T-helper 2 cell (primary cell): ENCODE data around the gene SORCS1.

ENCODE experiments used
- DNase-seq, 5 experiments: peaks; one replicate each; pipeline versions ENCODE4 v3.0.0 to v3.0.0-alpha.2; 2012 to 2022

Gene SORCS1

DNA sequence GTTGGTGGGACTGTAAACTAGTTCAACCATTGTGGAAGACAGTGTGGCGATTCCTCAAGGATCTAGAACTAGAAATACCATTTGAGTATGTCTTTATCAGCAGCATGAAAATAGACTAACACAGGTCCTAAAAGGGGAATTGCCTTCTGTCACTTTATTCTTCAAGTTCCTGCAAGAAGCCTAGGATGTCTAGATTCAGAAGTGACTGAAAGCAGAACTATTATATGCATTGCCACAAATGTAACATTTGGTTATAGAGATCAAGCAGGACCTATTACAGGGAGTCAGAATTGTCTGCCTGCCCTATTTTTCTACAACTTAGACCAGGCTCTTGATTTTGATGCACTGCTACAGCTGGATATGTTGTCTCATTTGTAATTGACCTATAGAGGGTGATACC, 364.7 kb downstream of the SORCS1 start:
- no peak for DNase-seq

DNA sequence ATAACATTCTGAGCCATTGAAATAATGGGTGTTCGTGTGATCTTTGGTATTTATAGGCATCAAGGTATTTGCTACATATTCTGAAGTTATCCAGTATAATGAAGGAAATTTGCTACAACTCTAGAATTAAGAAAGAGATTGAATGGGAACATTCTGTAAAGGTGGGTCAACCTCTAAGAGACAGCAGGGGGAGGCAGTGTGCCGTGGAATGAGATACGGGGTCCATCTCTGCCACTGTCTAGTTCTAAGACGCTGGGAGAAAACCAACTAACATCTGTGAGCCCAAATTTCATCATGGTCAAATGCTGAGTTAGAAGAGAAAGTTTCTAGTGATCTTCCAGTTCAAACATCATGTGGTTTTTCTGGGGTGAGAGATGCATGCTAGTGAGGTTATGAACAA, 368.9 kb downstream of the SORCS1 start:
- DNase-seq = peak in 1 of 5 experiments; percentile 26

DNA sequence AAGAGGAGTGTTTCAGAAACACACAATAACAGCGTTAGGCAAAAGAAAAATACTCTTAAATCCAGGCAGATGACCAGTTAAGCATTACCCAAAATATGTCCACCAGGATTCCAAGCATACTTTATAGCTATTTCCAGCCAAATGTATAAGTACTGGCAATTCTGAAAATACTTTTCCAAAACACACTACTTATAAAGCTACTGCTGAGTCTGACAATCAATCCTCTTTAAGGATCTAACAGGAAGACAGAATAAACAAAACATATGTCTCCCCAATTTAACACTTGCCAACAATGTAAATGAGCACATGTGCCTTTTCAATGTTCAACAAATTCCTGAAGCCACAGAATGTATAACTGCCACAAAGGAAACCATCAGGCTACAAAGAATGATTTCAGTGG, 370.9 kb downstream of the SORCS1 start:
- no peak for DNase-seq

DNA sequence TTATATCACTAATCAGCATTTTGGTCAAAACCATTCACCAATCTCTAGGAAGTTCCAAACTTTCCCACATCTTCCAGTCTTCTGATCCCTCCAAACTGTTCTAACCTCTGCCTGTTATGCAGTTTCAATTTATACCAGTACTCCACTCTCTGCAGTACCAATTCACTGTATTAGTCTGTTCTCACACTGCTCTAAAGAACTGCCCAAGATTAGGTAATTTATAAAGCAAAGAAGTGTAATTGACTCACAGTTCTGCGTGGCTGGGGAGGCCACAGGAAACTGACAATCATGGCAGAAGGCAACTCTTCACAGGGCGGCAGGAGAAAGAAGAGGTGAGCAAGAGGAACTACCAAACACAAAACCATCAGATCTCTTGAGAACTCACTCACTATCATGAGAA, 374.9 kb downstream of the SORCS1 start:
- no peak for DNase-seq

DNA sequence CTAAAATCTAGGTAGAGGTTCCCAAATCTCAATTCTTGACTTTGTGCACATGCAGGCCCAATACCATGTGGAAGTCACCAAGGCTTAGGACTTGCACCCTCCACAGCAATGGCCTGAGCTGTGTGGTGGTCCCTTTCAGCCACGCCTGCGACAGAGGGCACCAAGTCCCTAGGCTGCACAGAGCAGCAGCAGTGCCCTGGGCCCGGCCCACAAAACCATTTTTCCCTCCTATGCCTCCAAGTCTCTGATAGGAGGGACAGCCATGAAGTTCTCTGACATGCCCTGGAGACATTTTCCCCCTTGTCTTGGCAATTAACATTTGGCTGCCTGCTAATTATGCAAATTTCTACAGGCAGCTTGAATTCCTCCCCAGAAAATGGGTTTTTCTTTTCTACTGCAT, 375.5 kb downstream of the SORCS1 start:
- DNase-seq = no peak

DNA sequence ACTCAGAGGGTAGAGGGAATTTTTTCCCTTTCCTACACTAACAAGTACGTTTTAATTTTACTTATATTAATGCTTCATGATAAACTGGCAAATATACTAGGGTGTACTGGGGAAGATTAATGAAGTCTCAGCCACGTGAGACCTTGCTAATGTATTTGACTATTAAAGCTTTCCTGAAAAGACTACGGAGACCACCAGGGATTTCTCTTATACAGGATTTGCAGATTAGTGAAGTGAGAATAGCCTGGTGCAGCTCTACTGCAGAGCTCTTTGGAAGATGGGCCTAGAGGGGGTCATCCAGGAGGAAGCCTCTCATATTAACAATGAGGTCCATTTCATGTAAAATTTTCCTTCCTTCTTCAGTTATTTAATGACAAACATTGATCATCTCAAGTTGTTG, 379.0 kb downstream of the SORCS1 start:
- DNase-seq = no peak

DNA sequence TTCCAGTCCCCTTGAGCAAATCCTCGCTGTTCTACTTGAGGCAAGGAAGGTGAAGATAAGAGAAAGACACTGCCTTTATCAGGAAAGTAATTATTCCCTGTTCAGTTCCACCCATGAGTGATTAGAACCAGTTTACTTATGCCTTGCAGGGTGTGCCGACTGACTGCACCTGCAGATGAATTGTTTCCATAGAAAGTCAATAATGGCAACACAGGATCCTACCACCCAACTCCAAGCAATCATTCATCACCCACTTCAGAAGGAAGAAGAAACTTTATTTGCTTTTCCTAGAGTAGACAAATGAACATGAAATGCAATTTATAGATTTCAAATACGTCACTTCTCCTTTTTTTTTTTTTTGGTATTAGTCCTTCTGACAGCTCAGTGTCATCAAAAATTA, 383.9 kb downstream of the SORCS1 start:
- DNase-seq = no peak

DNA sequence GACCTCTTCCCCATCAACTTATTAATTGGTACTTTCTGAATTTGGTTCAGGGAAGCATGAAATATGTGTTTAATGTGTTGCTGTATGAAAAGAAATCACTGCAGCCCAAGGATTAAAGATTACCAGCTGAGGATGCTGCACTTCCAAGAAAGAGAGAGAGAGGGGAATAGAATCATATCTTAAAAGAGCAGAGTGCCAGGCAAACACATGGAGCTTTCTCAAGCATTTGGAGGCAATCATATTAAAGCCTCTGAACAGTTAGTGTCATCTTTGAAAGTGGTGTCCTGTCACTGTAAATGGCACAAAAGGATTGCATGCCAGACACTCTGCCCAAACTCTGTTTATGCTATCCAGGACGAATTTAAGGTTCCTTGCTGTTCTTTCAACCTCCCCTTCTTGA, 386.7 kb downstream of the SORCS1 start:
- DNase-seq = no peak

DNA sequence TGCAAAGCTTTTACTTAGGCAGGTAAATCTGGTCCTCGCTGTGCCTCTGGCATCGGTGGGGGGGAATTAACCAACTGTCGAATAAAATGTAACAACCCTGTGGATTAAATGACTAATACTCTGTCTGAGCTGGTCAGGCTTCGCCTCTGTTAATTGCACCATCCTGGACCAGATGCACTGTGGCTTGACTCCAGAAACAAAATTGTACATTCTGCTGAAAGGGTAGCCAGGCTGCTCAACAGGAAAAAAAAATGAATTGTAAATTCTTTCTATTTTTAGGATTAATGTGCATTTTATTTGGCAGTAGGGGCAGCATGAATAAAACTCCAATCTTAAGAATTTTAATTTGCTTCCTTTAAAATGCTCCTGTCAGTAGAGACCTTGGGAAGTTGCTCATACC, 389.4 kb downstream of the SORCS1 start:
- no peak for DNase-seq

DNA sequence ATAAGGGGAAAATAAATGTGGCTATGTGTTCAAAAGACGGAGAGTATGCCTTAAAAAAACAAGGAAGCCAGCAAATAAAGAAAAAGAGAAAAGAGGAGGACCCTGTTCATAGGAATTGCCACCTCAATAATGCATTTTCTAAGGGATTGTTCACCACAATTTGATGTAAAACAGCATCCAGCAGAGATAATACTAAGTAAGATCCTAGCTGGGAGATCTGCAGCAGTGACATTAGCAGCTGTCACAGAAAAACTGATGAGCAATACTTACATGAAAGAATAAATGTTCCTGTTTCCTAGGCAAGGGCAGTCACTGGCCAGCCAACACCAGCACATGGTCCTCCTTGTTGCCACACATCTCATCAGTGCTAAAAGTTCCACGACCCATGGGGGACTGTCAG, 391.5 kb downstream of the SORCS1 start:
- DNase-seq = no peak

DNA sequence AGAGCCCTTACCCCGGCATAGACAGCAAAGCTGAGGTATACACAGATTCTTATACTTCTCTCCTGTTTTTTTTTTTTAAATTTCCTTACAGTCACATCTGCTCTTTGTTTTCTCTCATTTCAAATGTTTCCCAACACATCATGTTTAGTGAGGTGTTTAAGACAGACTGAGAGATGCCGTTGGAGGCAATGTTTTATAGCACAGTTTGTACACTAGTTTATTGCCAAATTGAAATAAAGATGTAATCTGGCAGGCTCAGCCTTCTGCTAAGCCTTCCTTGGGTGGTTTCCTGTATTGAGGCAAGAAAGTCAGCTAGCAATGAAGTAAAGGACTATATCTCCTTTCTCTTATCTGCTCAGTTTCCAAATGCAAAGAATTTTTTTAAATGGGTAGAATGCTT, 393.4 kb downstream of the SORCS1 start:
- DNase-seq = no peak

DNA sequence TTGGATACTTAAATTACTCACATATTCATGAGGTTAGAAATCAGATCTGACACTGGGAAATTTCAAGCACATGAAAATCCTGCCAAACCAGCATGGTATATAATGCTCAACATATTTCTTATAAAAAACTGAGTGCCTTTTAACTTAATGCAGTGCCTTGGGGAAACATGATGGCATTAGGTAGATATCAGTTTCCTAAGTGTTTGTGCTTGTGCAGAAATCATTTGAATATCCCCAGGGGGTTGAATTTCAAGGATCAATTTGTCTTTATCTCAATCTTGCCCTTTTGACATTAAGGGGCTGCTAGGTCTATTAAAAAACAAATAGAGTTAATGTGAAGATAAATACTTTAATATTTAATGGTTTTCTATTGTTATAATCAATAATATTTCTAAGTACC, 396.3 kb downstream of the SORCS1 start:
- DNase-seq = no peak

DNA sequence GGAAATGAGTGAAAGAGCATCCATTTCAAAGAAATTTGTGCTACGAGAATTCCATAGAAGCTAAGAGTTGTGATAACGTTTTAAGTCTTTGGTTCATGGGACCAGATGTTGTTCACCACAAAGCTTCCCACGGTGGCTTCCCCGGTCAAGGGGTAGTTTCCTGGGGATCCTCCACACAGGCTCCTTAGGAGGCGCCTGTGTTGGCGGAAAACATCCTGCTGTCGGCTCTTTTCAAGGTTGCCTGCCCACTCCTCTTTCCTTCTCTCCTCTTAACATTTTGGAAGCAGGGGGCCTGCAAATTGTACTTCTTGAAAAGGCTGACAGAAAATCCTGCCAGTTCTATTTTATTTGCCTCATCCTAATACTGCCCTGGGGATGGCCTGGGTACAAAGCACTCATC, 398.6 kb downstream of the SORCS1 start:
- DNase-seq = no peak

DNA sequence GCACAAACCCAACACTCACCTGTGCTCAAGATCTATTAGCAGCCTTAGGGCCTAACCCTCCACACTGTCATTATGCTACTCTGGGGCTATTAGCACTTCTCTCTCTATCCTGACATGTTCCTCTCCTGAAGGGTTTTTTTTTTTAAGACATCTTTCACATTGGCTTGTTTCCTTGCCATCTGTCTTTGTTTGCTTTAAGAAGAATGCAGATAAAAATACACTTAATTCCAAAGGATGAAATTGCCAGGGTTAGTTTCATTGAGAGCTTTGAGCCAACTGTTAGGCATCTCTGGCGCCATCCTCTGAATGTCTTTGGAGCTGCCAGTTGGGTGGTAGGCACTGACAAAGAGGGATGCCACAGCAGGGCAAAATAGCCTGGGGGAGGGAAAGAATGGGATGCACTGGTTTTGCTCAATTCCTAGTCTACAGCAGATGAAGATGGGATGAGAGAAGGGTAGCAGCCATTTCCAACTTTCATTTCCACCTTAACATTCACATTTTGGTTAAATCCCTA, 399.2 kb downstream of the SORCS1 start:
- no peak for DNase-seq

DNA sequence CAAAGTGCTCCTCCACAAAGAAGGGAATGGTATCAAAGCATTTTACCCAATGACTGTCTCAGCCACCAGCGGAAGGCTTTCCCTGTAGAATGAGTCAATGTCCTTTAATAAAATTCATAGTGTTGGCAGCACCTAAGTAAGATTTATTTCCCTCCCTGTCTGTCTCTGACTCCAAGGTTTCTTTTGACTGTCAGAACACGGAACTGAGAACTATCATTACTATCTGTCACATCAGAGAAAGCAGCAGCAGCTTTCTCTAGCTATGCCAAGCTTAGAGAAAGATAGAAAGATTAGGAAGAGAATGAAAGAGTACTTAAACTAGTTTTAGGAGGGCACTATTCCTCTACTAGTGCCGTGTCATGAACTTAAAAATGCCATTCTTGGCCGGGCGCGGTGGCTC, 400.1 kb downstream of the SORCS1 start:
- DNase-seq = no peak

DNA sequence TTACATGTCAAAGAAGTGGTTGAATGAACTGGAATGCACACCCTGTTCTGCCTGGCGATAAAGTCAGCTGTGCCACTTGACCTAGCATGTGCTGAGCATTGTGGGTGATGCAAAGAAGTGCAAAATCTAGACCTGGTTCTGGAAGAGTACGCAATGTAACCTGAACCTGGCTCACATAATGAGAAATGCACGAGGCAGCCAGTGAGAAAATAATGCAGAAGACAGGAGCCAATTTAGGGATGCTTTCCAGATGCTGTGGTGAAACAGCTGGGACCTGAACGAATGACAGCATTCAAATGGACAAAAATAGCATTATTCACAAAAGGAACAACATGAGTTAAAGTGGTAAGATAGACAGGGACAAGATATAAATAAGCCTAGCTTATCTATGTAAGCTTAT, 402.6 kb downstream of the SORCS1 start:
- no peak for DNase-seq

DNA sequence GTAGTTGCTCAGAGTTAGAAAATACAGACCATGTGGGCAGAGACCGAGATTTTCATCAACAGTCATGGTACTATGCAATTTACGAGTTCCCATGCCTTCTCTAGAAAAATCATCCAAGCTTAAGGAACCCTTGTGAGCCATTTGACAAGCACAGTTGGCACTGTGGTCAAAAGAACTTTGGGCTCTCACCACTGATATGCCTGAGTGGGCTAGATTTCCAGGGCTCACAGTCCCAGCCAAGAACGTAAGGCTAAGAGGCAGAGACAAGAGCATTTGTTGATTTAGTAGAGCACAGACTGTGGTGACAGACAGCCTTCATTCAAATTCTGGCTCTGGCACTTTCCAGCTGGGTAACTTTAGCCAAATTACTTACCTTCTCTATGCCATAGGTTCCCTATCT, 407.0 kb downstream of the SORCS1 start:
- no peak for DNase-seq

DNA sequence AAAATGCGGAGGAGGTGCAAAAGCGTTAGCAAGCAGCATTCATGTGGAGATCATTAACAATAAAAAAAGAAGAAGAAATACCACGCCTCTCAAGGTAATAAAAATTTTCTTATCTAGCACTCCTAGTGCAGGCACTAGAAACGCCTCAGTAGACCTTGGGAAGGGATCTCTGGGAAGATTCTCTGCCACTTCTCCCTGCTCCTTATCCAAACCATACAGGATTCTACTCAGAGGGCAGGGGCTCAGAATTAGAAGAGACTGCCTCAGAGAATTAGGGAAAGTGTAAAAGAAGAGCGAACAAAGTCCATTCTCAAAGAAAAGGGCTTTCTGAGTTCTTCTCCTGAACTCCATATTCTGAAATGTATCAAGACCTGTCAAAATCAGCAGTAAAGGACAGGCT, 413.4 kb downstream of the SORCS1 start:
- no peak for DNase-seq

DNA sequence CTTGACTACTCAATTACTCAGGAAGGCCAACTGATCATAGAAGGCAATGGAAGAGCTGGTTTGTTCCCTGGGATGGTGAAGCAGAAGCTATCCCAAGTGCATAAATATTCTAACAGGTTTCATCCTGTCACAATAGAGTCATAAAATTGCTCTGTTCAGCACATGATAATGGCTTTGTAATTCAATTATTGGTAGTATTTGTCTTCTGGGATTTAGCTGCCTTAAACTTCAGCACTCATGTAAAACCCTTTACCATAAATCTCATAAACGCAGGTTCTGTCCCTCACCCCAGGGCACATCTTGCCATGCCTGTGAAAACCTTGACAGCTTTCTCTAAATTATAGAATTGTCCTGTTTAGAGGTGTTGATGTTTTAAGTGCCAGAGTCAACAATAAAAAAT, 417.6 kb downstream of the SORCS1 start:
- DNase-seq = no peak

DNA sequence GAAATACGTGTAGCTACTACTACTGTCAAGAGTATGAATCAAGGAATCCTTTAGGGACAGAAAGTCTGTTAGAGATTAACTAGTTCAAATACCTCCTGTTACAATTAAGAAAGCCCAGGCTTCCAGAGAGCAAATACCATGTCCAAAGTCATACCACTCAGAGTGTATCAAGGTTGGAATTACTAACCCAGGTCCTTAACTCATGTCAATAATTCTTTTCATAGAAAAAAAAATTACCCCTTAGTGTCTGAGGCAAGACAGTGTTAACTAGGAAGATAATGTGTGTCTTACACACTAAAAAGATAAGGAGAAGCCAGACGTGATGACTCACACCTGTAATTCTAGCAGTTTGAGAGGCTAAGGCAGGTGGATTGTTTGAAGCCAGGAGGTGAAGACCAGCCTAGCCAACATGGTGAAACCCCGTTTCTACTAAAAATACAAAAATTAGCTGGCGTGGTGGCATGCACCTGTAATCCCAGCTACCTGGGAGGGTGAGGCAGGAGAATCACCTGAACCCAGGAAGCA, 423.4 kb downstream of the SORCS1 start:
- DNase-seq = no peak

DNA sequence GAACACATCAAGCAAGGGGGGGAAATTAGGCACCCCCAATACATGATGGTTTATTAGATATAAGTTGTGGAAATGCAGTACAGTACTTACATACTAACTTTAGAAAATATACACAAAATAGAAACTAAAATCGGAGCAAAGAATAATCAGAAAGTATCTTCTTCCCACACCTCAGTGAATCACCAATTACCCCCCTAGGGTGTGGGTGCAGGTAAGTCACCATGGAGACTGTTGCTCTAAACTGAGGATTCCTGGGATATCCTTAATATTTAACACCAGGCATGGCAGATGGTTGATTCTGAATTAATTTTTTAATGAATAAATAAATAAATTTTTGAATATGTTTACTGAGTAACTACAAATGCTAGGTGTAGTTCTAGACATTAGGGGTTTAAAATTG, 424.4 kb downstream of the SORCS1 start:
- no peak for DNase-seq

DNA sequence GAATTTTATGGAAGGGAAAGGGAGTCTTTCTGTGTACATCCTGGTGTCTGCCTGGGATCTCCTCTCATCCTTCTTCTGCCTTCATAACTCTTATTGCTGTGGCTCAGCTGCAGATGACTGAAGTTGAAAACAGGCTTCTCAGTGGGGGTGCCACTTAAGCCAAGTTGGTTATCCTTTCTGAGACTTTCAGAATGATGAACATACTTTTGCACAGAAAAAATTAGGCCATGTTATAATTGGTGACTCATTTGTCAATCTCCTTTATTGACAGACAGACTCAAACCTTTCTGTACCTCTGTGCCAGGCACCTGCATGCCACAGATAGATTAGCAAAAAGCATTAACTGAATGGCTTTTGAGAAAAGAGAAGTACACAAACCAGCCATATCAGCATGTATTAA, 430.3 kb downstream of the SORCS1 start:
- no peak for DNase-seq

DNA sequence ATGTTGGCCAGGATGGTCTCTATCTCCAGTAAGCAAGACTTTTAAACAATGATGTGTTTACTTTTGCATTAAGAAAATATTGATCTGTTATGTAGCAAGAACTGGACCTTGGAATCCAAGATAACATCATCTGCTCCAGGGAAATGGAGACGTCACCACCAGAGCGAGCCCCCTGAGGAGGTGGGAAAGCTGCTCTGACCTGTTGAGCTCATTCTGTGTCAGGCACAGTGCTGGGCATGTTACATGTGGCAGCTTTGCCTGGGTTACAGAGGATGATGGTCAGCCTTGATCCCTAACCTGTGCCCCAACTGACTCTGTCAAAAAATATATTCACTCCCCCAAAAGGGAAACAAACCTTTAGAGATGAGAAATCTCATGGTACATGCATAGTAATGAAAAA, 436.3 kb downstream of the SORCS1 start:
- DNase-seq = no peak

DNA sequence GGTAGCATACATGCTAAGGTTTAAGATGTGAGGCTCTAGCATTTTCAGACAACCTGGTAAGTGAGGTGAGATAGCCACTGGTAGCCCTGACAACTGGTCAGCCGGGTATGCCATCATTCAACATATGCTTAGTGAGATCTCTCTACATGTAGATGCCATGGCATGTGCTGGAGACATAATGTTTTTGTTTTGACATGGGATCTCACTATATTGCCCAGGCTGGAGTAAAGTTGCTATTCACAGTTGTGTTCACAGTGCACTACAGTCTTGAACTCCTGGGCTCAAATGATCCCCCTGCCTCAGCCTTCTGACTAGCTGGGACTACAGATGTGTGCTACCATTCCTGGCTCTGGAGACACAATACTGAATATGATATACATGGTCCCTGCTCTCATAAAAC, 437.3 kb downstream of the SORCS1 start:
- no peak for DNase-seq

DNA sequence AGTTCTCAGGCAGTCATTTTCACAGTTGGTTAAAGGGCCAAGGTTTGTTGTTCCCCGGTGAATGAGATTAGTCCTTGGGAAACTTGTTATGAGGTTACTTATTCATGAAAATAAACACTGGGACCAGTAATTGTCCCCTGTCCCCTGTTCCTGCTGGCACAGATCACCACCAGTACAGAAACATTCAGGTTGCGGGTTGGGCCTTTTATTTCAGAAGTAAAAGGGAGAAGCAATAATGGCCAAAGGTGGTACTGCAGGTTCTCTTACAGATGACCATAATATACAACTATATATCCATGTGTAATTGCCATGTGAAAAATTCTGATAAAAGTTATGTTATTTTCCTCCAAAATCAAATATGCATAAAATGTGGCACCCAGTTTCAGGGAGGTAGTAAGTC, 442.0 kb downstream of the SORCS1 start:
- DNase-seq = no peak

DNA sequence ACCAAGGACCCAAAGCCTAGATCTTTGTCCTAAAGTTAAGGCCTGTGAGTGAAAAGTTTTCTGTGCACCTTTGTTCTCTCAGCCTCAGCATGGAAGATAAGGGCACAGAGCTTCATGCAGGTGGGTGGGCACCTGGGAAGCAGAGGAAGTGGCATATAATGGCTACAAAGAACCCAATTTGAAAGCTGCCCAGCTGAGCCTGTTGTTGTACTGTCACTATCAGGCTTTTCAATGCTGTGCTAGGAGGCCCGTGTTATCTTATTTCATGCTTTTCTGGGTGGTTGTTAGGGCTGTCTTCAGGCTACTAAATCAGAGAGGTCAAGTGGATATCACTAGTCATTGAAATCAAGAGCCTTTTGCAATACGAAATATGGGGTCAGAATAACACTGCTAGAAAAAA, 443.8 kb downstream of the SORCS1 start:
- DNase-seq = no peak
